Natural killer cell treated with Interleukin-12 subunit alpha and Interleukin-12 subunit beta and Interleukin-15 and Interleukin-18, amount 100 ng/mL, for 72 hours (primary cell): ENCODE measurements around the gene S100A1. TPM values are rescaled to one million over a fixed set of nuclear protein-coding genes. Genes with fewer than 3 reads are reported as not detected.
"Not testable (repeated sequence)": the region's sequence is repeated elsewhere in the genome, so short reads cannot be mapped to it uniquely, and the experiment has no call there.

ENCODE experiments used
- ATAC-seq, 2 donors: fragments of 150-1000 bp; cut with Tn5 transposase in 1 of 2; sonication (Bioruptor Pico), chemical (Tn5 transposase) in 1 of 2; 2 replicates each; pipeline ENCODE4 v1.10.0; 2021
- DNase-seq: peaks from one replicate; pipeline ENCODE4 v3.0.0; 2022; ENCODE audit warnings: low spot score
- H3K27ac Mint-ChIP-seq, 2 donors: 1 replicate in 1 of 2; 2 replicates in 1 of 2; pipeline ENCODE4 v1.8.0; 2022; ENCODE audit warnings: mixed read lengths in 2 of 2, mild to moderate bottlenecking in 1 of 2, moderate library complexity in 1 of 2
- H3K27me3 Mint-ChIP-seq, 2 donors: 1 replicate in 1 of 2; 2 replicates in 1 of 2; pipeline ENCODE4 v1.8.0; 2022; ENCODE audit warnings: mixed read lengths in 2 of 2
- H3K36me3 Mint-ChIP-seq: one replicate; pipeline ENCODE4 v1.8.0; 2022; ENCODE audit warnings: mixed read lengths
- H3K4me1 Mint-ChIP-seq, 2 donors: 1 replicate in 1 of 2; 2 replicates in 1 of 2; pipeline ENCODE4 v1.8.0; 2022; ENCODE audit warnings: low read depth in 2 of 2, mixed read lengths in 2 of 2, mild to moderate bottlenecking in 1 of 2
- H3K4me3 Mint-ChIP-seq: one replicate; pipeline ENCODE4 v1.8.0; 2022; ENCODE audit warnings: mixed read lengths
- H3K9me3 Mint-ChIP-seq: 2 replicates; pipeline ENCODE4 v1.8.0; 2022; ENCODE audit warnings: mixed read lengths
- total RNA-seq, 2 donors: library from RNA; stranded (reverse); gene quantifications; one replicate each; pipeline ENCODE4 v1.2.3, GENCODE V29; 2022

The S100A1 gene
- total RNA-seq, 2 donors from 2014 or later = not detected

GRCh38 chr1:153629343-153629665 is 1.1 kb downstream of the S100A1 start:
- Mint-ChIP-seq H3K9me3 (no peaks in the 10 kb centered on the region), H3K27me3 (peaks cover 0 to 8% of the 10 kb centered on the region in 2 donors), H3K36me3 (peaks cover 5% of the 10 kb centered on the region), H3K4me1 (peaks cover 20 to 29% of the 10 kb centered on the region in 2 donors), H3K27ac (no peak overlapping the region), H3K4me3 (no peak overlapping the region)
- DNase-seq (no peak), ATAC-seq (no peak)

DNA sequence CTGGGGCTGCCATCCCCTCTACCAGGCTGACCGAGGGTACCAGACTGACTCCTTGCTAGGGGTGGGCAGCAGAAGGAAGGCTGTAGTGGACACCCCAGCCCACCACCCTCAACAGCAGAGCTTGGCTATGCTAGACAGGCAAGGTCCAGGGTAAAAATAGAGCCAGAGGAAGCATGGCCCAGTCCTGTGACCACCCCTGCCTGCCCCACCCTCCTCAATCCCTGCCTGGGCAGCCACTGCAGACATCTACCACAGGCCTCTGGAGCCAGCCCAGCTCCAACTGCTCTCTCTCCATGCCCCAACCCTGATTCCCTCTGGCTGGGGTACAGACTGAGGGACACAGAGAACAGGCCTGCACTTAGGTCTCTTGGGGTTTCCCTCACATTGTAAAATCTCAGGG is 1.7 kb downstream of the S100A1 start:
- H3K9me3 Mint-ChIP-seq = no peaks in the 10 kb centered on the region
- no peak for DNase-seq
- no peak overlapping the region for H3K27ac Mint-ChIP-seq
- H3K4me1 Mint-ChIP-seq = peaks cover 23 to 31% of the 10 kb centered on the region in 2 donors
- peaks cover 0 to 8% of the 10 kb centered on the region in 2 donors for H3K27me3 Mint-ChIP-seq
- no peak overlapping the region for H3K4me3 Mint-ChIP-seq
- no peak for ATAC-seq
- peaks cover 9% of the 10 kb centered on the region for H3K36me3 Mint-ChIP-seq

- H3K36me3 Mint-ChIP-seq = peaks cover 9% of the 10 kb centered on the region
- no peaks in the 10 kb centered on the region for H3K9me3 Mint-ChIP-seq
- DNase-seq (no peak), ATAC-seq (no peak)
- H3K4me3 Mint-ChIP-seq = no peak overlapping the region
- peaks cover 23 to 31% of the 10 kb centered on the region in 2 donors for H3K4me1 Mint-ChIP-seq
- H3K27ac Mint-ChIP-seq = no peak overlapping the region
- H3K27me3 Mint-ChIP-seq = peaks cover 0 to 8% of the 10 kb centered on the region in 2 donors
Measured at GRCh38 chr1:153630384-153630783, 2.1 kb downstream of the S100A1 start.

GRCh38 chr1:153631047-153632022 is 3.1 kb downstream of the S100A1 start:
- Mint-ChIP-seq H3K4me1 (peaks cover 23 to 29% of the 10 kb centered on the region in 2 donors), H3K36me3 (peaks cover 9% of the 10 kb centered on the region), H3K27ac (peak overlapping the region in 1 of 2 donors; percentile 21), H3K27me3 (peaks cover 0 to 5% of the 10 kb centered on the region in 2 donors), H3K9me3 (no peaks in the 10 kb centered on the region), H3K4me3 (no peak overlapping the region)
- no peak for DNase-seq
- no peak for ATAC-seq

- ATAC-seq (no peak), DNase-seq (no peak)
- Mint-ChIP-seq H3K36me3 (peaks cover 23% of the 10 kb centered on the region), H3K4me1 (peaks cover 31 to 36% of the 10 kb centered on the region in 2 donors), H3K9me3 (no peaks in the 10 kb centered on the region), H3K4me3 (peak overlapping the region; percentile 100), H3K27ac (peak overlapping the region; percentile 99), H3K27me3 (no peaks in the 10 kb centered on the region)
Measured at GRCh38 chr1:153633161-153633753, 5.0 kb downstream of the S100A1 start.

DNA sequence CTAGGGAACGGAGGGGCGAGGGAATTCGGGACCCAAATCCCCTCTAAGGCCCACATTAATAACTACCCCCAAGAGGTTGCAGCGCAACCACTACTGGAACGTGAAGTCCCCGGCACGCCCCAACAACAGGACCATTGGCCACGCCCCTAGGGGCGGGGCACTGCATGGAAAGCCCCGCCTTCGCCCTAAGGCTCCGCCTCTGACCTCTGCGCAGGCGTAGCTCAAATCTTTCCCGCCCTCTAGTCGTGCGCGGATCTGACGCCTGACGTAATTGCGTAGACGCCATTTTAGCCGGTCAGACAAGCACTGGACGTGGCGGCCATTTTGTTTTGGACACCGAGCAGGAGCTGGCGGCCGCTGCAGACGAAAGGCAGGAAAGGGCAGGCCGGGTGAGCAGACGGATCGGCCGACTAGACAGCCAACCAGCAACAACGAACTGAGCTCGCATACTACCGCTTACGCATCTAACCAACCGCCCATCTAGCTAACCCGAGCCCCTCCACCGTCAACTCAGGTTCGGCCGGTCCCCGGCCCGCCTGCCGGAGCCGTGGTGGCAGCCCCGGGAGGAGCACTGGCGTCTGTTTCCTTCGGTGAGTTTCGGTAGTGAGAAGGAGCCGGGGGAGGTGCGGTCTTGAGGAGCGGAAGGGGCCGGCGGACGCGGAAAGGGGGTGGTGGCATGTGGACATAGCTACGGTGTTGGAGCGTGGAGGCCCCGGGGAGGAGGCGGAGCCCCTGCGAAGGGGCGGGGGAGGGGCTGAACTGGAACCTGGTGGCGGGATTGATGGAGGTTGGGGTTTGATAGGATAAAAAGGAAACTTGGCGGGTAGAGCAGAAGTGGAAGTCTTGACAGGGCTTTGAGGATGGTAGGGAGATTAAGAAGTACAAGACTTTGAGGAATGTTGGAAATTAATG is 5.8 kb downstream of the S100A1 start, which contains the start of gene CHTOP:
Gene CHTOP (plus strand): TSS at position 313 of the 912 bp plus-strand sequence. CDS start 2,523 bp downstream, outside the sequence.
- peak; percentile 95 for DNase-seq
- Mint-ChIP-seq H3K27me3 (no peaks in the 10 kb centered on the region), H3K9me3 (no peaks in the 10 kb centered on the region), H3K4me1 (peaks cover 31 to 36% of the 10 kb centered on the region in 2 donors), H3K4me3 (peak within 1 kb of the TSS; percentile 100), H3K27ac (peak within 1 kb of the TSS; percentile 99), H3K36me3 (peaks cover 23% of the 10 kb centered on the region)
- ATAC-seq = peak; percentile 95 to 96

DNA sequence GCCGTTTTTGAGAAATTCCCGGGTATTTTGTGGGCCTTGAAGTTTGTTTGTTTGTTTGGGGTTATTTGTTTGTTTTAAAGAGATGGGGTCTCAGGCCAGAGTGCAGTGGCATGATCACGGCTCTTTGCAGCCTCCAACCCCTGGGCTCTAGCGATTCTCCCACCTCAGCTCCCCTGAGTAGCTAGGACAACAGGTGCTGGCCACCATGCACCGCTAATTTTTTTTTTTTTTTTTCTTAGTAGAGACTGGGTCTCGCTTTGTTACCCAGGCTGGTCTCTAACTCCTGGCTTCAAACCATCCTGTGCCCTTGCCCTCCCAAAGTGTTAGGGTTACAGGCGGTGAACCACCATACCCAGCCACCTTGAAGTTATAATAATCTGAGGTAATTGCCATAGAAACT is 7.6 kb downstream of the S100A1 start:
- H3K4me3 Mint-ChIP-seq = peak overlapping the region; percentile 100
- no peaks in the 10 kb centered on the region for H3K9me3 Mint-ChIP-seq
- ATAC-seq (no peak), DNase-seq (no peak)
- H3K36me3 Mint-ChIP-seq = peaks cover 24% of the 10 kb centered on the region
- peak overlapping the region; percentile 53 to 99 for H3K27ac Mint-ChIP-seq
- peaks cover 32 to 36% of the 10 kb centered on the region in 2 donors for H3K4me1 Mint-ChIP-seq
- no peaks in the 10 kb centered on the region for H3K27me3 Mint-ChIP-seq

DNA sequence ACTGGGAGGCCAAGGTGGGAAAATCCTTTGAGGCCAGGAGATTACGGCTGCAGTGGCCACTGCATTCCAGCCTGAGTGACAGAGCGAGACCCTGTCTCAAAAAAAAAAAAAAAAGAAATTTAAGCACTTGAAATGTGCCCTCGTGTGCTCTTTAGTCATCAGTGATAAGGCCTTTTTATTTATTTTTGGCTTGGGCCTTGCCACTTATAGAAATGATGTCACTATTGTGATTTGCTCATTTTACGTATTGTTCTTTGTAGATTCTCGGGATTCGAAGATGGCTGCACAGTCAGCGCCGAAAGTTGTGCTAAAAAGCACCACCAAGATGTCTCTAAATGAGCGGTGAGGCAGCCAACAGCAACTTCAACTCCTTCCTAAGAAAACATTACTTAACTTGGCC is 8.1 kb downstream of the S100A1 start:
- Mint-ChIP-seq H3K4me1 (peaks cover 35 to 40% of the 10 kb centered on the region in 2 donors), H3K27me3 (no peaks in the 10 kb centered on the region), H3K4me3 (peak overlapping the region; percentile 100), H3K27ac (peak overlapping the region; percentile 50 to 53), H3K9me3 (no peaks in the 10 kb centered on the region), H3K36me3 (peaks cover 28% of the 10 kb centered on the region)
- ATAC-seq (no peak), DNase-seq (no peak)

DNA sequence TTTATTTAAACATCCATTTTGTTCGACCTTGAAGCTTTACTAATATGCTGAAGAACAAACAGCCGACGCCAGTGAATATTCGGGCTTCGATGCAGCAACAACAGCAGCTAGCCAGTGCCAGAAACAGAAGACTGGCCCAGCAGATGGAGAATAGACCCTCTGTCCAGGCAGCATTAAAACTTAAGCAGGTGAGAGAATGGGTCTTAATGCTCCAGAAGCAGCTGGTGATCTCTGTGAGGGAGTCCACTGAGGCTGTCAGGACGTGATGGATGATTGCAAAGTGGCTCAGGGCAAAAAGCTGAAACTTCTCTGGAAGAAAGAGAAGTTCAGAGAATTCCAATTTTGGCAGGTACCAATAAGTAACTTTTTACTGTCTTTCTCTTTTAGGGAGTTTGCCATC is 10.0 kb downstream of the S100A1 start:
- Mint-ChIP-seq H3K27me3 (no peaks in the 10 kb centered on the region), H3K36me3 (peaks cover 42% of the 10 kb centered on the region), H3K27ac (peak overlapping the region; percentile 3 to 42), H3K4me3 (no peak overlapping the region), H3K4me1 (peaks cover 32 to 46% of the 10 kb centered on the region in 2 donors), H3K9me3 (no peaks in the 10 kb centered on the region)
- DNase-seq (no peak), ATAC-seq (no peak)

DNA sequence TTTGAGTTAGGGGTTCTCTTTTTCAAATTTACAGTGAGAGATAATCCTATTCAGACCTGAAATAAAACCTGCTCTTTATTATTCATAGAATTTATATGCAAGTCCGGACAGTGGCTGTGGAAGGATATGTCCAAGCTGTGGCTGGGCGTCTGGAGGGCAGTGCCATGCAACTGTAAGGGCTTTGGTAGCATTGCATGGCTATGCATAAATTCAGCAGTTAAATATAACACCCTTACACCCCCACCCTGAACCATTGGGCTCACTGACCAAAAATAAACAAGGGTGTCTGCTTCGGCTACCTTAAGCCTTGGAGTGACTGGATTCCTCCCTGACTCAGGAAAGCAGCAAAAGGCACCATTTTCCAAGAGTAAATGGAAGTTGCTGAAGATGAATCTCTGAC is 11.0 kb downstream of the S100A1 start:
- Mint-ChIP-seq H3K4me3 (no peak overlapping the region), H3K4me1 (peaks cover 30 to 44% of the 10 kb centered on the region in 2 donors), H3K27ac (no peak overlapping the region), H3K9me3 (no peaks in the 10 kb centered on the region), H3K36me3 (peaks cover 47% of the 10 kb centered on the region), H3K27me3 (no peaks in the 10 kb centered on the region)
- DNase-seq (no peak), ATAC-seq (no peak)

DNA sequence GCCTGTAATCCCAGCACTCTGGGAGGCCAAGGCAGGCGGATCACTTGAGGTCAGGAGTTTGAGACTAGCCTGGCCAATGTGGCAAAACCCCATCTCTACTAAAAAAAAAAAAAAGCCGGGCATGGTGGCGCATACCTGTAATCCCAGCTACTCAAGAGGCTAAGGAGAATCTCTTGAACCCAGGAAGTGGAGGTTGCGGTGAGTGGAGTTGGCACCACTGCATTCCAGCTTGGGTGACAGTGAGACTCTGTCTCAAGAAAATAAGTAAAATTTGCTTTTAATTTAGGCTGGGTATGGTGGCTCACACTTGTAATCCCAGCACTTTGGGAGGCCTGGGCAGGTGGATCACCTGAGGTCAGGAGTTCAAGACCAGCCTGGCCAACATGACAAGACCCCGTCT is 12.0 kb downstream of the S100A1 start:
- not testable (repeated sequence) for H3K9me3 Mint-ChIP-seq, H3K4me3 Mint-ChIP-seq, H3K27ac Mint-ChIP-seq, DNase-seq, ATAC-seq, H3K27me3 Mint-ChIP-seq
- H3K36me3 Mint-ChIP-seq = peaks cover 48% of the 10 kb centered on the region
- H3K4me1 Mint-ChIP-seq = peaks cover 30 to 40% of the 10 kb centered on the region in 2 donors

GRCh38 chr1:153640861-153641260 is 12.6 kb downstream of the S100A1 start:
- Mint-ChIP-seq H3K9me3 (no peaks in the 10 kb centered on the region), H3K4me3 (no peak overlapping the region), H3K27me3 (no peaks in the 10 kb centered on the region), H3K36me3 (peaks cover 54% of the 10 kb centered on the region), H3K27ac (peak overlapping the region in 1 of 2 donors; percentile 16), H3K4me1 (peaks cover 35 to 47% of the 10 kb centered on the region in 2 donors)
- ATAC-seq (no peak), DNase-seq (no peak)

DNA sequence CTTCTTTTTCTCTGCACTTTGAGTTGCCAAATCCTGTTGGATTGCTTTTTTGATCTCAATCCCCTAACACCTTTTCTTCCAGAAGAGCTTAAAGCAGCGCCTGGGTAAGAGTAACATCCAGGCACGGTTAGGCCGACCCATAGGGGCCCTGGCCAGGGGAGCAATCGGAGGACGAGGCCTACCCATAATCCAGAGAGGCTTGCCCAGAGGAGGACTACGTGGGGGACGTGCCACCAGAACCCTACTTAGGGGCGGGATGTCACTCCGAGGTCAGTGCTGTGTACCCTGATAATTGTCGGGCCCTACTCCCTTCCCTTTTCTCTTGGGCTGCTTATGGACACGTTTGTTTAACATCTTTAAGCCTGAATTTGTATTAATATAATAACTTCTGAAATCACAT is 13.9 kb downstream of the S100A1 start:
- Mint-ChIP-seq H3K36me3 (peaks cover 52% of the 10 kb centered on the region), H3K27me3 (no peaks in the 10 kb centered on the region), H3K9me3 (no peaks in the 10 kb centered on the region), H3K4me3 (no peak overlapping the region), H3K27ac (peak overlapping the region in 1 of 2 donors; percentile 16), H3K4me1 (peaks cover 41 to 53% of the 10 kb centered on the region in 2 donors)
- no peak for ATAC-seq
- no peak for DNase-seq
